Measurements from ENCODE around the gene FKBP3. TPM values are rescaled to one million over a fixed set of nuclear protein-coding genes. Genes with fewer than 3 reads are reported as not detected.
"Not testable (repeated sequence)": the region's sequence is repeated elsewhere in the genome, so short reads cannot be mapped to it uniquely, and the experiment has no call there.

The FKBP3 gene
- total RNA-seq, 6 experiments from 2014 or later = 25.0 to 32.9 (median 27.2) TPM

GRCh38 chr14:45144658-45145057, 10.4 kb upstream of the FKBP3 start:
- no peak overlapping the region for H3K27ac ChIP-seq

GRCh38 chr14:45142083-45142482, 7.8 kb upstream of the FKBP3 start:
- intact Hi-C loops (cut with DNase I); H3K36me3 ChIP-seq; DNase-seq; ATAC-seq; H3K27ac ChIP-seq; H3K27me3 ChIP-seq; H3K4me1 ChIP-seq; H3K4me3 ChIP-seq; H3K9me3 ChIP-seq: not testable (repeated sequence)
- WGBS (ENCODE audit: insufficient coverage, low coverage, low lambda C conversion rate, missing lambda C conversion rate) = 94% methylated on average over 6 of the region's 8 CpGs

More at GRCh38 chr14:45144658-45145057, 10.4 kb upstream of the FKBP3 start:
- H3K4me3 ChIP-seq = no peak overlapping the region
- intact Hi-C loops (cut with DNase I) = no loop called here
- no peaks in the 10 kb centered on the region for H3K4me1 ChIP-seq
- no peak for TF ChIP-seq POLR2A (IDR thresholded peaks at IDR 0.05)
- no peak for TF ChIP-seq CTCF (IDR thresholded peaks at IDR 0.05)
- no peaks in the 10 kb centered on the region for H3K36me3 ChIP-seq
- H3K27me3 ChIP-seq = no peaks in the 10 kb centered on the region
- ATAC-seq (no peak), DNase-seq (no peak)
- no peaks in the 10 kb centered on the region for H3K9me3 ChIP-seq

GRCh38 chr14:45140661-45141187, 6.4 kb upstream of the FKBP3 start:
- intact Hi-C loops (cut with DNase I) = no loop called here
- no peak overlapping the region for H3K4me3 ChIP-seq
- H3K36me3 ChIP-seq = no peaks in the 10 kb centered on the region
- H3K4me1 ChIP-seq = peaks cover 0 to 11% (median 6%) of the 10 kb centered on the region in 4 donors
- DNase-seq (no peak), ATAC-seq (no peak)
- H3K27ac ChIP-seq = no peak overlapping the region
- H3K27me3 ChIP-seq = no peaks in the 10 kb centered on the region
- TF ChIP-seq POLR2A (IDR thresholded peaks at IDR 0.05) = no peak
- TF ChIP-seq CTCF (IDR thresholded peaks at IDR 0.05) = no peak
- H3K9me3 ChIP-seq = no peaks in the 10 kb centered on the region
- WGBS (ENCODE audit: insufficient coverage, low coverage, low lambda C conversion rate, missing lambda C conversion rate) = 90% methylated on average over 3 of the region's 6 CpGs

- Histone ChIP-seq H3K27me3 (no peaks in the 10 kb centered on the region), H3K4me3 (peak overlapping the region; percentile 57 to 83 (median 74)), H3K4me1 (peaks cover 0 to 11% (median 6%) of the 10 kb centered on the region in 4 donors), H3K36me3 (no peaks in the 10 kb centered on the region), H3K27ac (no peak overlapping the region), H3K9me3 (no peaks in the 10 kb centered on the region)
- intact Hi-C loops (cut with DNase I) = no loop called here
- WGBS (ENCODE audit: insufficient coverage, low coverage, low lambda C conversion rate, missing lambda C conversion rate) = 0% methylated on average over 5 of the region's 7 CpGs
- no peak for TF ChIP-seq POLR2A (IDR thresholded peaks at IDR 0.05)
- TF ChIP-seq CTCF (IDR thresholded peaks at IDR 0.05) = no peak
- DNase-seq (no peak), ATAC-seq (no peak)
Observed at GRCh38 chr14:45136399-45136798, 2.1 kb upstream of the FKBP3 start.

GRCh38 chr14:45135659-45136395, 1.5 kb upstream of the FKBP3 start, which contains the start of gene FANCM:
TSS of gene FANCM (plus strand) at chr14:45135930. CDS start at chr14:45136032, 102 bp downstream.
- intact Hi-C loops (cut with DNase I) = no loop called here

More at GRCh38 chr14:45135659-45136395, 1.5 kb upstream of the FKBP3 start, which contains the start of gene FANCM:
- Histone ChIP-seq H3K27ac (peak within 1 kb of the TSS; percentile 77 to 83 (median 78)), H3K9me3 (no peaks in the 10 kb centered on the region), H3K4me1 (peaks cover 0 to 11% (median 6%) of the 10 kb centered on the region in 4 donors), H3K27me3 (no peaks in the 10 kb centered on the region), H3K4me3 (peak within 1 kb of the TSS; percentile 57 to 83 (median 74)), H3K36me3 (no peaks in the 10 kb centered on the region)
- peak in 1 of 4 donors; percentile 12 for TF ChIP-seq CTCF (IDR thresholded peaks at IDR 0.05)
- TF ChIP-seq POLR2A (IDR thresholded peaks at IDR 0.05) = peak; percentile 23
- DNase-seq = peak; percentile 85 to 94 (median 86)
- peak; percentile 70 to 75 (median 72) for ATAC-seq
- WGBS (ENCODE audit: insufficient coverage, low coverage, low lambda C conversion rate, missing lambda C conversion rate) = 0% methylated on average over 21 of the region's 48 CpGs
